MV-4-11 (cell line): ENCODE data around the gene MYOZ3.
A peak's percentile ranks its signal among the peaks of the same experiment; 100 is the strongest.

ENCODE experiments used
- DNase-seq: peaks from one replicate; lab custom pipeline; 2025; lab: John Stamatoyannopoulos, UW

Gene MYOZ3

GRCh38 chr5:150659360-150660107, 1.5 kb upstream of the MYOZ3 start:
- DNase-seq = no peak

- DNase-seq = no peak
Measured at GRCh38 chr5:150660108-150660831, 781 bp upstream of the MYOZ3 start.

- no peak for DNase-seq
Measured at GRCh38 chr5:150661821-150662596, 958 bp downstream of the MYOZ3 start.

- DNase-seq = no peak
Measured at GRCh38 chr5:150662731-150663516, 1.9 kb downstream of the MYOZ3 start.

GRCh38 chr5:150663936-150664335, 2.9 kb downstream of the MYOZ3 start:
- DNase-seq = no peak

GRCh38 chr5:150665044-150665443, 4.0 kb downstream of the MYOZ3 start:
- no peak for DNase-seq

GRCh38 chr5:150670275-150670947, 9.4 kb downstream of the MYOZ3 start:
- no peak for DNase-seq

- DNase-seq = no peak
Measured at GRCh38 chr5:150670948-150671310, 9.9 kb downstream of the MYOZ3 start.

GRCh38 chr5:150671509-150672236, 10.6 kb downstream of the MYOZ3 start:
- DNase-seq = no peak

GRCh38 chr5:150672237-150672883, 11.3 kb downstream of the MYOZ3 start:
- no peak for DNase-seq

GRCh38 chr5:150672884-150673275, 11.8 kb downstream of the MYOZ3 start:
- DNase-seq = no peak

- peak; percentile 36 for DNase-seq
Measured at GRCh38 chr5:150674341-150674821, 13.3 kb downstream of the MYOZ3 start.

GRCh38 chr5:150675069-150675468, 14.0 kb downstream of the MYOZ3 start:
- peak; percentile 62 for DNase-seq

GRCh38 chr5:150676578-150676977, 15.5 kb downstream of the MYOZ3 start:
- no peak for DNase-seq

- DNase-seq = no peak
Measured at GRCh38 chr5:150689120-150689519, 28.1 kb downstream of the MYOZ3 start.

- no peak for DNase-seq
Measured at GRCh38 chr5:150690760-150691159, 29.7 kb downstream of the MYOZ3 start.

- DNase-seq = no peak
Measured at GRCh38 chr5:150692276-150692675, 31.2 kb downstream of the MYOZ3 start.

GRCh38 chr5:150694612-150695011, 33.6 kb downstream of the MYOZ3 start:
- DNase-seq = no peak

GRCh38 chr5:150700246-150700593, 39.2 kb downstream of the MYOZ3 start:
- DNase-seq = peak; percentile 31
